ENCODE results near the gene MCTP1. TPM values are rescaled to one million over a fixed set of nuclear protein-coding genes. Genes with fewer than 3 reads are reported as not detected.

The MCTP1 gene
- total and polyA plus RNA-seq, 2 of the 8 experiments (the other 6 are each of a cell fraction or from before 2014, with no cell fraction given), result 0.56 to 3.4 TPM

GRCh38 chr5:95220381-95220780, 64.5 kb downstream of the MCTP1 start:
- H3K23ac ChIP-seq (ENCODE audit: insufficient read length), result no peak overlapping the region
- no peak overlapping the region for H2BK5ac ChIP-seq (ENCODE audit: low read depth, low read length)
- H3K4me2 ChIP-seq (ENCODE audit: insufficient read depth in 1 of 2, low read depth in 2 of 2, low read length in 2 of 2), result no peak overlapping the region
- no peak overlapping the region for H2BK15ac ChIP-seq (ENCODE audit: low read length)
- H2BK12ac ChIP-seq (ENCODE audit: low read depth, low read length), result no peak overlapping the region
- no peak overlapping the region for H3K14ac ChIP-seq (ENCODE audit: insufficient read length)
- H4K20me1 ChIP-seq (replicated peaks in 1 of 2; ENCODE audit: control insufficient read depth in 1 of 2, insufficient read depth in 2 of 2, low read length in 2 of 2), result no peaks in the 10 kb centered on the region
- no peaks in the 10 kb centered on the region for H3K27me3 ChIP-seq (replicated peaks in 1 of 4; ENCODE audit: control insufficient read depth in 3 of 4, extremely low read depth in 1 of 4, insufficient read depth in 3 of 4, low read length in 3 of 4)
- no peak overlapping the region for H3K27ac ChIP-seq (ENCODE audit: low read depth, low read length)
- H3K79me1 ChIP-seq (ENCODE audit: low read depth, low read length), result no peaks in the 10 kb centered on the region
- ChIA-PET POLR2A (ENCODE audit: partially characterized antibody) (no interaction called here), CTCF (ENCODE audit: partially characterized antibody) (no interaction called here)
- H3K36me3 ChIP-seq (ENCODE audit: control insufficient read depth in 2 of 4, insufficient read depth in 4 of 4, low read length in 3 of 4), result no peaks in the 10 kb centered on the region
- H2BK120ac ChIP-seq (replicated peaks; ENCODE audit: low read depth, low read length), result no peak overlapping the region
- DNase-seq (ENCODE audit: low read depth in 1 of 2, low spot score in 2 of 2) (no peak), FAIRE-seq (no peak)
- H4K5ac ChIP-seq (ENCODE audit: insufficient read length, low read depth, low read length), result no peak overlapping the region
- H2BK20ac ChIP-seq (ENCODE audit: low read length), result no peak overlapping the region
- H3K4me1 ChIP-seq (replicated peaks in 1 of 4; ENCODE audit: control insufficient read depth in 3 of 4, insufficient read depth in 4 of 4, low read length in 3 of 4), result peaks cover 0 to 3% (median 0%) of the 10 kb centered on the region in 4 experiments; a peak in 1 of 7 replicates
- H4K8ac ChIP-seq (ENCODE audit: extremely low read depth, insufficient read depth, low read length), result no peak overlapping the region
- H3K56ac ChIP-seq (replicated peaks; ENCODE audit: insufficient read length, low read depth, low read length), result no peak overlapping the region
- no peak overlapping the region for H3K4me3 ChIP-seq (ENCODE audit: extremely low read depth in 1 of 4, insufficient read depth in 2 of 4, low read depth in 3 of 4, low read length in 4 of 4)
- H3K4ac ChIP-seq (replicated peaks; ENCODE audit: insufficient read length, low read depth, low read length), result no peak overlapping the region
- H3K23me2 ChIP-seq (ENCODE audit: low read depth, low read length), result no peaks in the 10 kb centered on the region
- no peaks in the 10 kb centered on the region for H3K9me3 ChIP-seq (ENCODE audit: insufficient read depth in 2 of 2, low read depth in 1 of 2, low read length in 1 of 2)
- H3K18ac ChIP-seq (ENCODE audit: extremely low read depth, low read length), result no peak overlapping the region
- H3K79me2 ChIP-seq (ENCODE audit: control insufficient read depth in 1 of 2, insufficient read depth in 2 of 2, low read length in 2 of 2), result no peaks in the 10 kb centered on the region
- no peak overlapping the region for H2AFZ ChIP-seq (ENCODE audit: low read length)
- no peak overlapping the region for H4K91ac ChIP-seq (replicated peaks; ENCODE audit: insufficient read length, low read length)
- no CpG with 5 or more reads among the region's 1 CpG for whole genome bisulfite sequencing, 2 experiments (ENCODE audit: extremely low coverage in 1 of 2, insufficient coverage in 1 of 2, insufficient read length in 1 of 2, insufficient replicate concordance in 2 of 2, low coverage in 1 of 2, low lambda C conversion rate in 2 of 2, missing lambda C conversion rate in 1 of 2)
- H3K9ac ChIP-seq (replicated peaks in 1 of 4; ENCODE audit: extremely low read depth in 1 of 4, low read depth in 3 of 4, low read length in 3 of 4), result no peak overlapping the region
- no peak overlapping the region for H2AK5ac ChIP-seq (ENCODE audit: low read depth, low read length)
- no peak for TF ChIP-seq ZNF274 (IDR thresholded peaks at IDR 0.05; ENCODE audit: borderline replicate concordance, extremely low read depth, low read length)
- TF ChIP-seq SIN3A (conservative IDR thresholded peaks at IDR 0.05 in 1 of 2, IDR thresholded peaks at IDR 0.05 in 1 of 2; ENCODE audit: low read depth in 1 of 2, low read length in 2 of 2), result no peak
- no peak for TF ChIP-seq MAX (IDR thresholded peaks at IDR 0.05)
- TF ChIP-seq HDAC2 (IDR thresholded peaks at IDR 0.05; ENCODE audit: borderline replicate concordance in 1 of 2, low read depth in 2 of 2, low read length in 2 of 2), result no peak
- no peak for TF ChIP-seq BRCA1 (IDR thresholded peaks at IDR 0.05; ENCODE audit: low read depth, low read length)
- TF ChIP-seq RBBP5 (IDR thresholded peaks at IDR 0.05; ENCODE audit: borderline replicate concordance, low read depth, low read length), result no peak
- no peak for TF ChIP-seq BCL11A (IDR thresholded peaks at IDR 0.05; ENCODE audit: low read depth in 2 of 2, low read length in 2 of 2)
- TF ChIP-seq BACH1 (IDR thresholded peaks at IDR 0.05; ENCODE audit: low read length), result no peak
- no peak for TF ChIP-seq HDAC6 (IDR thresholded peaks at IDR 0.05; ENCODE audit: low read depth, low read length)
- TF ChIP-seq EZH2 (IDR thresholded peaks at IDR 0.05; ENCODE audit: low read depth, low read length, severe bottlenecking), result no peak
- TF ChIP-seq GTF2F1 (IDR thresholded peaks at IDR 0.05; ENCODE audit: borderline replicate concordance, low read depth, low read length), result no peak
- TF ChIP-seq SP4 (IDR thresholded peaks at IDR 0.05; ENCODE audit: low read length), result no peak
- TF ChIP-seq EP300 (IDR thresholded peaks at IDR 0.05; ENCODE audit: borderline replicate concordance in 1 of 2, low read depth in 2 of 2, low read length in 2 of 2), result no peak
- no peak for TF ChIP-seq SIRT6 (IDR thresholded peaks at IDR 0.05; ENCODE audit: low read length)
- TF ChIP-seq YY1 (IDR thresholded peaks at IDR 0.05; ENCODE audit: low read depth, low read length), result no peak

Measured in H1 (cell line).